Muscle of leg (tissue), 16 donors: ENCODE data around the gene CKMT1A. TPM values are rescaled to one million over a fixed set of nuclear protein-coding genes. Genes with fewer than 3 reads are reported as not detected.
"Not testable (repeated sequence)": the region's sequence is repeated elsewhere in the genome, so short reads cannot be mapped to it uniquely, and the experiment has no call there.

Source experiments
- DNase-seq: peaks from one replicate; pipeline ENCODE4 v3.0.0; 2013
- H3K27ac ChIP-seq: one replicate; pipeline ENCODE4 v1.5.1; 2013; ENCODE audit warnings: mild to moderate bottlenecking, low read length, control low read depth
- H3K27me3 ChIP-seq: one replicate; pipeline ENCODE4 v1.6.1; 2013; ENCODE audit warnings: low read length; ENCODE audit not compliant: control insufficient read depth, insufficient read depth
- H3K36me3 ChIP-seq: one replicate; pipeline ENCODE4 v1.6.1; 2013; ENCODE audit warnings: low read length; ENCODE audit not compliant: control insufficient read depth, insufficient read depth
- H3K4me1 ChIP-seq: one replicate; pipeline ENCODE4 v1.6.1; 2013; ENCODE audit warnings: low read length; ENCODE audit not compliant: control insufficient read depth, insufficient read depth
- H3K4me3 ChIP-seq: one replicate; pipeline ENCODE4 v1.5.1; 2013; ENCODE audit warnings: low read length, control low read depth
- H3K9me3 ChIP-seq: replicated peaks from 2 replicates; pipeline ENCODE4 v1.6.1; 2013; ENCODE audit warnings: low read depth, low read length; ENCODE audit not compliant: control insufficient read depth
- WGBS: methylation state at CpG from one replicate; pipeline ENCODE4 v1.1.5; 2013; ENCODE audit warnings: missing lambda C conversion rate; ENCODE audit not compliant: insufficient coverage; 5-methylcytosine and 5-hydroxymethylcytosine counted together
- long read RNA-seq, 11 donors: transcript quantifications; one replicate each; lab custom pipeline, GENCODE V29; 2026
- polyA plus RNA-seq, 8 donors: library from polyadenylated mRNA; unstranded; fragments of 120-200 nt; gene quantifications; one replicate each; pipeline versions ENCODE4 v1.2.1 to v1.2.3, GENCODE V29; 2013; ENCODE audit warnings: inconsistent platforms in 1 of 8, low replicate concordance in 1 of 8; ENCODE audit not compliant: insufficient read length in 8 of 8, insufficient read depth in 1 of 8
- total RNA-seq: library from RNA; stranded (reverse); fragments of 120-200 nt; gene quantifications from one replicate; pipeline ENCODE4 v1.2.4, GENCODE V29; 2013

CKMT1A gene
- total RNA-seq (not detected), polyA plus RNA-seq (under 1 TPM in 3 of 8 donors, not detected in 5; 0.35 to 0.41 (median 0.38) TPM)
- long read RNA-seq, donor 1: 0 reads
- long read RNA-seq, donor 2: 0 reads
- long read RNA-seq, donor 3: 0 reads
- long read RNA-seq, donor 4: 0 reads
- long read RNA-seq, donor 5: 0 reads
- long read RNA-seq, donor 6, partial matches to known transcripts: 6 of 6 reads
- long read RNA-seq, donor 6, other reads (novel, unspliced or antisense): 0 of 6 reads
- long read RNA-seq, donor 7: 0 reads
- long read RNA-seq, donor 8: 0 reads
- long read RNA-seq, donor 9: 0 reads
- long read RNA-seq, donor 10: 0 reads
- long read RNA-seq, donor 11: 0 reads

GRCh38 chr15:43693148-43694022 is at the start of gene CKMT1A:
Gene CKMT1A (plus strand): TSS chr15:43693859. CDS start chr15:43694051, 192 bp downstream.
- not testable (repeated sequence) for DNase-seq, H3K36me3 ChIP-seq, H3K27me3 ChIP-seq, H3K4me1 ChIP-seq, H3K27ac ChIP-seq, H3K9me3 ChIP-seq, H3K4me3 ChIP-seq
- WGBS: no CpG with 5 or more reads among the region's 43 CpGs

DNA sequence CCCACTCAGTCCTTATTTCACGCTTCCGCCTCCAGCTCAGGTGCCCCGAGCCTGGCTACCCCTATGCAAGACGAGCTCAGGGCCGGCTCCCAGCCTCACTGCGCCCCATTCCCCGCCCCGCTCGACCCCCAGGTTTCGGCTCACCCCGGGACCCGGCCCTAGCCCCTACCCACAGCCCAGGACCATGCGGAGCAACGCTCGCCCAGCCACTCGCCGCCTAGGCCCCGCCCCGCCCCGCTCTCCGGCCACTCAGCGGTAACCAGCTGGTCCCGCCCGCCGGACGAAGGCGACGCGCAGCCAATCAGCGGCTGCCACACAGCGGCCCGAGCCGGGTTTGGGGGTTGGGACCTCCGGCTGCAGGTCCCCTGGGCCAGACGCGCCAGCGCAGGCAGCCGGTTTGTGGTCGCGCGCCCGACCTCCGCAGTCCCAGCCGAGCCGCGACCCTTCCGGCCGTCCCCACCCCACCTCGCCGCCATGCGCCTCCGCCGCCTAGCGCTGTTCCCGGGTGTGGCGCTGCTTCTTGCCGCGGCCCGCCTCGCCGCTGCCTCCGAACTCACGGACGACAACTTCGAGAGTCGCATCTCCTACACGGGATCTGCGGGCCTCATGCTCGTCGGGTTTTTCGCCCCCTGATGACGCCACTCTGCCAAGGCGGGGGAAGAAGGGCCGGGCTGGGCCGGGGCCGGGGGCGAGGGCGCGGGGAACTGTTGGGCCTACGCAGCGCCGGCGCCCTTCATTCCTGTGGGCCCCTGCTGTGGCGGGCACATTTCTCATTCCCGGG is 44.8 kb upstream of the CKMT1A start, which contains the start of gene CATSPER2:
TSS of gene CATSPER2 (minus strand) at position 196 of the 781 bp plus-strand sequence. CDS start 783 bp downstream, outside the sequence.
- Histone ChIP-seq H3K36me3 (no peaks in the 10 kb centered on the region), H3K27me3 (no peaks in the 10 kb centered on the region), H3K4me1 (no peaks in the 10 kb centered on the region), H3K4me3 (no peak within 1 kb of the TSS), H3K9me3 (no peaks in the 10 kb centered on the region), H3K27ac (no peak within 1 kb of the TSS)
- WGBS: 76% methylated on average over 81 of the region's 85 CpGs
- no peak for DNase-seq

GRCh38 chr15:43649430-43649926 is 44.2 kb upstream of the CKMT1A start:
- H3K4me1 ChIP-seq, H3K36me3 ChIP-seq, H3K9me3 ChIP-seq, H3K27me3 ChIP-seq, DNase-seq, H3K27ac ChIP-seq, H3K4me3 ChIP-seq: not testable (repeated sequence)
- 90% methylated on average over 2 of the region's 16 CpGs for WGBS

DNA sequence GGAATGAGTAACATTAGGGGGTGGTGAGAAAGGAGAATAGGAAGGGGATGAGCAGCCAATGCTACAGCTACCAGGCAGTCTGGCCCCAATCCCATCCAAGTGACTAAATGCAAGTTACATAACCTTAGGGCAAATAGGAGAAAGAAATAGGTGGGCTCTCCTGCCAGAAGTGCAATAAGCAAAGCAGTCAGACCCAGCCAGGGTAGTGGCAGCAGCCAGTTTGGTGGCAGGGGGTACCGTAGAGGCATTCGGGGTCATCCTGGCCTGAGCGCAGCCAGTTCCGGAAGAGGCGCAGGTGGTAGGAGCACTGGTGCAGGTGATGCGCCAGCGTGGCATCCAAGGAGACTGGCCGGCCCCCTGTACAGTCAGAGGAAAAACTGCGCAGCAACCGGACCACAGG is 33.9 kb upstream of the CKMT1A start:
- no CpG with 5 or more reads among the region's 10 CpGs for WGBS
- H3K27me3 ChIP-seq, H3K4me3 ChIP-seq, H3K27ac ChIP-seq, H3K9me3 ChIP-seq, H3K36me3 ChIP-seq, DNase-seq, H3K4me1 ChIP-seq: not testable (repeated sequence)

GRCh38 chr15:43662293-43662692 is 31.4 kb upstream of the CKMT1A start:
- not testable (repeated sequence) for DNase-seq, H3K36me3 ChIP-seq, H3K4me1 ChIP-seq, H3K4me3 ChIP-seq, H3K27ac ChIP-seq, H3K27me3 ChIP-seq, H3K9me3 ChIP-seq
- WGBS: no CpG with 5 or more reads among the region's 2 CpGs

GRCh38 chr15:43663333-43663732 is 30.3 kb upstream of the CKMT1A start:
- H3K27ac ChIP-seq, H3K27me3 ChIP-seq, H3K4me3 ChIP-seq, DNase-seq, H3K9me3 ChIP-seq, H3K4me1 ChIP-seq, H3K36me3 ChIP-seq: not testable (repeated sequence)
- WGBS: no CpG with 5 or more reads among the region's 8 CpGs

DNA sequence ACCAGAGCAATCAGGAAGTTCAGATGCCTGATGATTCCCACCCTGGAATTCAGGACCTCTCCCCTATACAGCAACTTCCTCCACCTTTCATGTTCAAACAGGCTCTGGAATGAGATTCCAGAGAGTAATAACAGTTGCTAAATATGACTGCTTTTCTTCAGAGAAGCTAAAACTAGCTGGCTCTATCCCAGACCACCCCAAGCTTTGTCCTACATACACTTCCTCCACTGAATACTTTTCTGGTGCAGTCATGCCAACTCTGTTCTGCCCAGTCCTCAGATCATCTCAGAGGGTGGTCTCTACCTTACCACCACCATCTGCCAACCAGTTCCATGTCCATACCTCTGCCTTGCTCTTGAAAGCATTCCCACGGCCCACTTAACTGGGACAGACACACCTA is 27.5 kb upstream of the CKMT1A start:
- H3K36me3 ChIP-seq, H3K27ac ChIP-seq, DNase-seq, H3K4me3 ChIP-seq, H3K27me3 ChIP-seq, H3K9me3 ChIP-seq, H3K4me1 ChIP-seq: not testable (repeated sequence)
- no CpG with 5 or more reads among the region's 1 CpG for WGBS

GRCh38 chr15:43674175-43674574 is 19.5 kb upstream of the CKMT1A start:
- WGBS: no CpG with 5 or more reads among the region's 1 CpG
- not testable (repeated sequence) for H3K36me3 ChIP-seq, H3K27me3 ChIP-seq, H3K4me1 ChIP-seq, DNase-seq, H3K4me3 ChIP-seq, H3K9me3 ChIP-seq, H3K27ac ChIP-seq

GRCh38 chr15:43689604-43690301 is 3.9 kb upstream of the CKMT1A start:
- H3K9me3 ChIP-seq, DNase-seq, H3K4me1 ChIP-seq, H3K27me3 ChIP-seq, H3K27ac ChIP-seq, H3K36me3 ChIP-seq, H3K4me3 ChIP-seq: not testable (repeated sequence)
- WGBS: no CpG with 5 or more reads among the region's 54 CpGs
